Endodermal cell (in vitro differentiated cells): ENCODE measurements around the gene NKAIN4. TPM values are rescaled to one million over a fixed set of nuclear protein-coding genes. Genes with fewer than 3 reads are reported as not detected.

ENCODE experiments used
- DNase-seq: peaks from one replicate; pipeline ENCODE4 v3.0.0-alpha.2; 2017
- H3K27ac ChIP-seq: 2 replicates; pipeline ENCODE4 v1.5.1; 2013; ENCODE audit warnings: mild to moderate bottlenecking, low read depth, low read length, moderate library complexity
- H3K27me3 ChIP-seq: 2 replicates; pipeline ENCODE4 v1.6.1; 2013; ENCODE audit warnings: mild to moderate bottlenecking, low read length, moderate library complexity; ENCODE audit not compliant: insufficient read depth, control insufficient read depth, poor library complexity, severe bottlenecking
- H3K36me3 ChIP-seq: 2 replicates; pipeline ENCODE4 v1.7.0; 2013; ENCODE audit warnings: mild to moderate bottlenecking, low read length, moderate library complexity; ENCODE audit not compliant: control insufficient read depth, insufficient read depth
- H3K4me1 ChIP-seq: one replicate; pipeline ENCODE4 v1.7.0; 2013; ENCODE audit warnings: low read length; ENCODE audit not compliant: control insufficient read depth, insufficient read depth
- H3K4me3 ChIP-seq: 2 replicates; pipeline ENCODE4 v1.5.1; 2013; ENCODE audit warnings: mild to moderate bottlenecking, low read length, moderate library complexity
- H3K9ac ChIP-seq: 2 replicates; pipeline ENCODE4 v1.6.1; 2013; ENCODE audit warnings: mild to moderate bottlenecking, low read length, moderate library complexity; ENCODE audit not compliant: poor library complexity, severe bottlenecking; ENCODE audit errors: extremely low read depth
- H3K9me3 ChIP-seq: 2 replicates; pipeline ENCODE4 v1.6.1; 2013; ENCODE audit warnings: mild to moderate bottlenecking, low read length, moderate library complexity; ENCODE audit not compliant: control insufficient read depth
- H3K27ac Mint-ChIP-seq: 2 replicates; pipeline ENCODE4 v1.8.0; 2020; ENCODE audit warnings: mixed read lengths
- H3K27me3 Mint-ChIP-seq: 2 replicates; pipeline ENCODE4 v1.8.0; 2021; ENCODE audit warnings: mild to moderate bottlenecking, mixed read lengths; ENCODE audit not compliant: insufficient read depth
- H3K36me3 Mint-ChIP-seq: 2 replicates; pipeline ENCODE4 v1.8.0; 2020; ENCODE audit warnings: low read depth, mixed read lengths
- H3K4me1 Mint-ChIP-seq: 2 replicates; pipeline ENCODE4 v1.8.0; 2020; ENCODE audit warnings: mixed read lengths
- H3K4me3 Mint-ChIP-seq: 2 replicates; pipeline ENCODE4 v1.8.0; 2020; ENCODE audit warnings: mild to moderate bottlenecking, moderate library complexity, mixed read lengths
- H3K9me3 Mint-ChIP-seq: 2 replicates; pipeline ENCODE4 v1.8.0; 2020; ENCODE audit warnings: mild to moderate bottlenecking, mixed read lengths
- WGBS, 2 experiments: methylation state at CpG; one replicate each; pipeline versions ENCODE4 v1.1.5 to v1.1.7; 2013; ENCODE audit warnings: missing lambda C conversion rate in 2 of 2, mixed read lengths in 1 of 2; ENCODE audit not compliant: insufficient coverage in 1 of 2, insufficient read length in 1 of 2; 5-methylcytosine and 5-hydroxymethylcytosine counted together
- total RNA-seq, 2 donors: library from RNA; stranded (reverse); fragmentation: NEBNext Ultra II Directional in 1 of 2; extraction: Animal tissue kit (Norgen Biotek cat#: 25700) in 1 of 2; gene quantifications; 2 replicates in 1 of 2; 3 replicates in 1 of 2; pipeline ENCODE4 v1.2.1, GENCODE V29; 2021
- TF ChIP-seq, protein P1 (sequence below): fragments of 200-600 bp; sonication (generic); conservative IDR thresholded peaks from 2 replicates; pipeline ENCODE4 v1.5.0; 2021; ENCODE audit warnings: antibody characterized with exemption, mild to moderate bottlenecking

NKAIN4 gene
- total RNA-seq, 2 donors from 2014 or later, result 0.24 to 1.7 TPM

DNA sequence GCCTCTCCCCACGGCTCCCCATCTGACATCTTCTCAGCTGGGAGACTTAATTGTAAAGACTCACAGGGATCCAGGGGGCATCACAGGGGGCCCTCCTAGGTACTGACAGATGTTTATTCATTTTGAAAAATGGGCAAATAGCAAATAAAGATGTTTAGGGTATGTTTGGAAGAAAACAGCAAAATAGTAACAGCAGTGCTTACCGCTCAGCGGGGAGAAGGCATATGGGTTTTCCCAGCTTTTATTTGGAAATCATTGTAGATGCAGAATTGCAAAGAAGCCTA is 21.3 kb downstream of the NKAIN4 start:
- Histone ChIP-seq H3K27me3 (no peaks in the 10 kb centered on the region), H3K27ac (no peak overlapping the region), H3K4me3 (no peak overlapping the region), H3K36me3 (no peaks in the 10 kb centered on the region), H3K9me3 (no peaks in the 10 kb centered on the region), H3K4me1 (no peaks in the 10 kb centered on the region), H3K9ac (no peak overlapping the region)
- 82% methylated on average over 3 of the region's 3 CpGs for WGBS, 2 experiments
- DNase-seq, result no peak
- Mint-ChIP-seq H3K4me1 (peaks cover 12% of the 10 kb centered on the region), H3K36me3 (no peaks in the 10 kb centered on the region), H3K4me3 (no peak overlapping the region), H3K27ac (no peak overlapping the region), H3K27me3 (peaks cover 2% of the 10 kb centered on the region), H3K9me3 (no peaks in the 10 kb centered on the region)
- TF ChIP-seq, protein P1, sequence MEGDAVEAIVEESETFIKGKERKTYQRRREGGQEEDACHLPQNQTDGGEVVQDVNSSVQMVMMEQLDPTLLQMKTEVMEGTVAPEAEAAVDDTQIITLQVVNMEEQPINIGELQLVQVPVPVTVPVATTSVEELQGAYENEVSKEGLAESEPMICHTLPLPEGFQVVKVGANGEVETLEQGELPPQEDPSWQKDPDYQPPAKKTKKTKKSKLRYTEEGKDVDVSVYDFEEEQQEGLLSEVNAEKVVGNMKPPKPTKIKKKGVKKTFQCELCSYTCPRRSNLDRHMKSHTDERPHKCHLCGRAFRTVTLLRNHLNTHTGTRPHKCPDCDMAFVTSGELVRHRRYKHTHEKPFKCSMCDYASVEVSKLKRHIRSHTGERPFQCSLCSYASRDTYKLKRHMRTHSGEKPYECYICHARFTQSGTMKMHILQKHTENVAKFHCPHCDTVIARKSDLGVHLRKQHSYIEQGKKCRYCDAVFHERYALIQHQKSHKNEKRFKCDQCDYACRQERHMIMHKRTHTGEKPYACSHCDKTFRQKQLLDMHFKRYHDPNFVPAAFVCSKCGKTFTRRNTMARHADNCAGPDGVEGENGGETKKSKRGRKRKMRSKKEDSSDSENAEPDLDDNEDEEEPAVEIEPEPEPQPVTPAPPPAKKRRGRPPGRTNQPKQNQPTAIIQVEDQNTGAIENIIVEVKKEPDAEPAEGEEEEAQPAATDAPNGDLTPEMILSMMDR, result no peak

DNA sequence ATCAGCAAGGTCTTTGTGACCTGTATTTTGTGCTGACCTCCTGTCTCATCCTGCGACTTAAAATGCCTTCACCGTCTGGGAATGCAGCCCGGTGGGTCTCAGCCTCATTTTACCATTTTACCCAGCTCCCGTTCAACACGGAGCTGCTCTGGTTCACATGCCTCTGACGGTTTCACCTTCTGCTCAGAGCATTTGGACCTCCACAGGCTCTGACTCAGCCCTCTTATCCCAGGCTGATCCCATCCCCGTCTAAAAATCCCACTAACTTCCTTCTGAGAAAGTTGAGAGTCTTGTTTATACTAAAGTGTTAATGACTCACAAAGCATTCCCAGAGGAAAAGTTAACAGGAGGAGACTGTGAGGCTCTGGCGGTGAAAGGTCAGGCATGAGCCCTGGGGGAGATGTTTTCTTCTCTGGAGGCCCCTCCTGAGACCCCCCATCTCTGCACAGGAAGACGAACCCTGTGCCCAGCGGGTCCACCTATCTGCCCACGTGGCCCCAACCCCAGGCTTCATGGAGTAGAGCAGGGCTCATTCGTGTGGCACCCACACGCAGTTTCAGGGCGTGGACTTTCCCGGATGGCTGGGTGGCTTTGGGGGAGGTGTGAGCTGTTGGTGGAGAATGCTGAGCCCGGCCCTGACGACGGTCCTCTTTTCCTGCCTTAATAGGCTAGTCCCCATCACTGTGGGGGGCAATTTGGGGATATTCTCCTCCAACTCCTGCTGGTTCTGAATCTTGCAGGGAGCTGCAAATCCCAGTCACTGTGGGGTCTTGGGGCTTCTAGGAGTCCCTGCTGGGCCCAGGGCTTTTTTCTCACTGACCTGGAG is 21.8 kb downstream of the NKAIN4 start:
- no peaks in the 10 kb centered on the region for H3K4me1 ChIP-seq
- Mint-ChIP-seq H3K27ac (no peak overlapping the region), H3K9me3 (no peaks in the 10 kb centered on the region), H3K4me1 (peaks cover 12% of the 10 kb centered on the region), H3K36me3 (no peaks in the 10 kb centered on the region), H3K4me3 (no peak overlapping the region), H3K27me3 (peaks cover 2% of the 10 kb centered on the region)
- no peaks in the 10 kb centered on the region for H3K9me3 ChIP-seq
- no peaks in the 10 kb centered on the region for H3K27me3 ChIP-seq
- no peak overlapping the region for H3K27ac ChIP-seq
- H3K36me3 ChIP-seq, result no peaks in the 10 kb centered on the region
- WGBS, 2 experiments, result 68 to 72% methylated on average over 6 to 18 of the region's 18 CpGs
- no peak overlapping the region for H3K9ac ChIP-seq
- no peak for DNase-seq
- TF ChIP-seq, protein P1, result no peak
- H3K4me3 ChIP-seq, result no peak overlapping the region

DNA sequence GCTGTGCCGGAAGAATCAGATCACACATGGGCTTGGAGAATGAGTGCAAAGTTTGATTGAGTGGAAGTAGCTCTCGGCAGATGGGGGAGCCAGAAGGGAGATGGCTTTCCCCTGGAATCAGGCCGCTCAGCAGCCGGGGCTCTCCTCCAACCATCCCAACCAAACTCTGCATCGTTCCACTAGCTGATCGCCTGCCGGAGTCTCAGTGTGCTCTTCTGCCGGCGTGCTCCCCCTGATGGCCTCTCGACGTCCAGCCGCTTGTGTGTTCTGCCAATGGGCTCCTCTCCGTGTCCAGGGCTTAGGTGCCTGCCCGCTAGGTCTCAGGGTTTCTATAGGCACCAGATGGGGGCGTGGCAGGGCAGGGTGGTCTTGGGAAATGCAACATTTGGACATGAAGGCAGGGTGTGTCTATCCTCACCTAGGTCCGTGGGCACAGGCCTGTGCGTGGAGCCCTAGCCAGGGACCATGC is 23.4 kb downstream of the NKAIN4 start:
- H3K36me3 Mint-ChIP-seq, result no peaks in the 10 kb centered on the region
- no peaks in the 10 kb centered on the region for H3K4me1 ChIP-seq
- H3K9me3 Mint-ChIP-seq, result no peaks in the 10 kb centered on the region
- H3K4me1 Mint-ChIP-seq, result peaks cover 12% of the 10 kb centered on the region
- no peak overlapping the region for H3K9ac ChIP-seq
- no peak overlapping the region for H3K27ac ChIP-seq
- TF ChIP-seq, protein P1, result peak; percentile 79
- H3K27me3 Mint-ChIP-seq, result peaks cover 2% of the 10 kb centered on the region
- no peaks in the 10 kb centered on the region for H3K27me3 ChIP-seq
- H3K4me3 Mint-ChIP-seq, result no peak overlapping the region
- H3K9me3 ChIP-seq, result no peaks in the 10 kb centered on the region
- peak; percentile 92 for DNase-seq
- H3K36me3 ChIP-seq, result no peaks in the 10 kb centered on the region
- no peak overlapping the region for H3K4me3 ChIP-seq
- WGBS, 2 experiments, result 27 to 28% methylated on average over 9 to 17 of the region's 17 CpGs
- no peak overlapping the region for H3K27ac Mint-ChIP-seq
